K562 (cell line): Measurements from ENCODE around the gene DIP2C. TPM values are rescaled to one million over a fixed set of nuclear protein-coding genes. Genes with fewer than 3 reads are reported as not detected.

ENCODE experiments used
- ATAC-seq: fragments of 200-7000 bp; cut with Tn5 transposase; 3 replicates; pipeline ENCODE4 v1.9.1; 2020; ENCODE audit warnings: moderate library complexity
- BruUV-seq: library from RNA; stranded (reverse); fragments of 400-500 nt; replicated peaks from 2 replicates; lab custom pipeline; 2021; lab: Mats Ljungman, UMichigan
- CTCF ChIA-PET: fragments of 300-600 bp; formaldehyde crosslinking; extraction: SDS; loops from one replicate; lab custom pipeline; 2021; ENCODE audit warnings: low intra/inter-chr PET ratio; lab: Yijun Ruan, JAX
- POLR2A ChIA-PET: fragments of 300-600, 350-650 bp; sonication (Branson Sonifier 250); formaldehyde crosslinking; extraction: SDS; loops from one replicate; lab custom pipeline; 2021; ENCODE audit warnings: antibody characterized with exemption, inconsistent platforms; lab: Yijun Ruan, JAX
- DNase-seq, 4 experiments: peaks; one replicate each; pipeline versions ENCODE4 v3.0.0 to v3.0.0-alpha.2; 2011 to 2018; ENCODE audit warnings: low spot score in 3 of 4, mixed read lengths in 3 of 4; ENCODE audit errors: extremely low read depth in 1 of 4
- FAIRE-seq: peaks from 2 replicates; lab custom pipeline; 2011; peaks lifted over from hg19 to GRCh38; lab: Jason Lieb, UNC
- H2AFZ ChIP-seq: 2 replicates; pipeline ENCODE4 v1.6.0; 2011; ENCODE audit warnings: low read depth, low read length, control low read depth, inconsistent platforms
- H3K27ac ChIP-seq: fragments of 200-600 bp; 3 replicates; pipeline ENCODE4 v1.8.0; 2011; ENCODE audit warnings: low read depth, mild to moderate bottlenecking, control low read depth, inconsistent platforms, low read length, moderate library complexity, mixed read lengths; ENCODE audit errors: extremely low read depth
- H3K27me3 ChIP-seq, 2 experiments: fragments of 300-600 bp in 1 of 2; 2 replicates in 1 of 2; 3 replicates in 1 of 2; pipeline versions ENCODE4 v1.6.0 to v1.8.0; 2011; ENCODE audit warnings: inconsistent platforms in 2 of 2, low read length in 2 of 2, mild to moderate bottlenecking in 1 of 2, mixed read lengths in 1 of 2, moderate library complexity in 1 of 2; ENCODE audit not compliant: control insufficient read depth in 2 of 2, insufficient read depth in 2 of 2
- H3K36me3 ChIP-seq: fragments of 300-600 bp; 3 replicates; pipeline ENCODE4 v1.8.0; 2011; ENCODE audit warnings: mild to moderate bottlenecking, low read length, inconsistent platforms; ENCODE audit not compliant: control insufficient read depth, insufficient read depth
- H3K4me1 ChIP-seq, 2 experiments: fragments of 200-600 bp in 1 of 2; replicated peaks in 1 of 2; 2 replicates in 1 of 2; 3 replicates in 1 of 2; pipeline versions ENCODE4 v1.5.1 to v1.8.0; 2011; ENCODE audit warnings: inconsistent platforms in 2 of 2, low read length in 2 of 2, mild to moderate bottlenecking in 1 of 2, mixed read lengths in 1 of 2, moderate library complexity in 1 of 2; ENCODE audit not compliant: control insufficient read depth in 2 of 2, insufficient read depth in 2 of 2
- H3K4me2 ChIP-seq: 2 replicates; pipeline ENCODE4 v1.6.1; 2011; ENCODE audit warnings: low read length, control low read depth, inconsistent platforms, mixed read lengths; ENCODE audit not compliant: insufficient read depth
- H3K4me3 ChIP-seq: fragments of 200-600 bp; sonication (generic), shearing (Covaris generic); 2 replicates; pipeline ENCODE4 v1.5.1; 2016; ENCODE audit warnings: control low read depth, inconsistent platforms
- H3K79me2 ChIP-seq: fragments of 200-600 bp; 3 replicates; pipeline ENCODE4 v1.8.0; 2011; ENCODE audit warnings: low read length, inconsistent platforms; ENCODE audit not compliant: control insufficient read depth, insufficient read depth
- H3K9ac ChIP-seq, 2 experiments: 2 replicates each; pipeline versions ENCODE4 v1.6.0 to v1.6.1; 2011; ENCODE audit warnings: low read depth in 2 of 2, low read length in 2 of 2, control low read depth in 1 of 2, inconsistent platforms in 1 of 2, mild to moderate bottlenecking in 1 of 2, mixed read lengths in 1 of 2; ENCODE audit not compliant: insufficient read depth in 1 of 2
- H3K9me1 ChIP-seq: one replicate; pipeline ENCODE4 v1.6.0; 2011; ENCODE audit warnings: inconsistent platforms, mild to moderate bottlenecking, low read length, moderate library complexity; ENCODE audit not compliant: control insufficient read depth, insufficient read depth
- H3K9me3 ChIP-seq: replicated peaks from 2 replicates; pipeline ENCODE4 v1.5.1; 2011; ENCODE audit warnings: low read depth, low read length, inconsistent platforms; ENCODE audit not compliant: control insufficient read depth, insufficient read depth
- H4K20me1 ChIP-seq: replicated peaks from 2 replicates; pipeline ENCODE4 v1.6.1; 2011; ENCODE audit warnings: low read length, inconsistent platforms, mixed read lengths; ENCODE audit not compliant: control insufficient read depth, insufficient read depth
- E4F1 ChIP-seq: fragments of 250-450 bp; sonication (Bioruptor Pico); IDR thresholded peaks from 2 replicates; pipeline ENCODE4 v1.5.0; 2021; ENCODE audit warnings: mild to moderate bottlenecking, borderline replicate concordance
- FOXA1 ChIP-seq: fragments of 450-650 bp; IDR thresholded peaks from 2 replicates; pipeline ENCODE4 v1.6.1; 2016; ENCODE audit warnings: mild to moderate bottlenecking, borderline replicate concordance
- FOXK2 ChIP-seq, 2 experiments: fragments of 450-650 bp; IDR thresholded peaks in 1 of 2; conservative IDR thresholded peaks in 1 of 2; 2 replicates each; pipeline ENCODE4 v1.6.1; 2016; ENCODE audit warnings: low read depth in 2 of 2, mild to moderate bottlenecking in 1 of 2
- HMGN3 ChIP-seq: IDR thresholded peaks from 2 replicates; pipeline ENCODE4 v1.6.1; 2011; ENCODE audit warnings: borderline replicate concordance, low read depth, mild to moderate bottlenecking, mixed read lengths, low read length; ENCODE audit not compliant: insufficient read length; ENCODE audit errors: extremely low read depth
- JUN ChIP-seq, 2 experiments: sonication (generic) in 1 of 2; formaldehyde crosslinking in 1 of 2; IDR thresholded peaks; 2 replicates each; pipeline versions ENCODE4 v1.6.1 to v1.8.0; 2012 to 2022; ENCODE audit warnings: borderline replicate concordance in 2 of 2, mild to moderate bottlenecking in 2 of 2, improper control_type of control experiment in 1 of 2, low read depth in 1 of 2, low read length in 1 of 2, missing genetic modification reagents in 1 of 2
- MYC ChIP-seq, 2 experiments: fragments of 250-450 bp in 1 of 2; sonication (Bioruptor Pico) in 1 of 2; IDR thresholded peaks; 2 replicates each; pipeline versions ENCODE4 v1.5.1 to v1.6.1; 2012 to 2021; ENCODE audit warnings: low read depth in 2 of 2, borderline replicate concordance in 1 of 2, improper control_type of control experiment in 1 of 2, low read length in 1 of 2, mild to moderate bottlenecking in 1 of 2, moderate library complexity in 1 of 2
- NCOA1 ChIP-seq: fragments of 450-650 bp; IDR thresholded peaks from 2 replicates; pipeline ENCODE4 v1.6.1; 2016; ENCODE audit warnings: low read depth
- NCOR1 ChIP-seq: fragments of 450-650 bp; IDR thresholded peaks from 2 replicates; pipeline ENCODE4 v1.6.1; 2016; ENCODE audit warnings: mild to moderate bottlenecking, moderate library complexity
- PHTF2 ChIP-seq: fragments of 250-450 bp; sonication (Bioruptor Pico); IDR thresholded peaks from 2 replicates; pipeline ENCODE4 v1.5.0; 2021; ENCODE audit warnings: mild to moderate bottlenecking
- PYGO2 ChIP-seq: fragments of 450-650 bp; IDR thresholded peaks from 2 replicates; pipeline ENCODE4 v1.6.1; 2016; ENCODE audit warnings: mild to moderate bottlenecking, missing genetic modification characterization, moderate library complexity, missing compliant biosample characterization
- RBM22 ChIP-seq: fragments of 200-400 bp; formaldehyde crosslinking; IDR thresholded peaks from 2 replicates; pipeline ENCODE4 v1.6.1; 2018; ENCODE audit warnings: low read length, low read depth; ENCODE audit not compliant: poor library complexity, severe bottlenecking
- RERE ChIP-seq: sonication (generic); formaldehyde crosslinking; IDR thresholded peaks from 2 replicates; pipeline ENCODE4 v1.8.0; 2023; ENCODE audit warnings: missing genetic modification reagents, mild to moderate bottlenecking, borderline replicate concordance
- TCFL5 ChIP-seq: fragments of 250-450 bp; sonication (Bioruptor Pico); conservative IDR thresholded peaks from 2 replicates; pipeline ENCODE4 v1.6.1; 2021; ENCODE audit warnings: mild to moderate bottlenecking, moderate library complexity, matching md5 sums
- ZNF561 ChIP-seq: fragments of 450-650 bp; formaldehyde crosslinking; conservative IDR thresholded peaks from 2 replicates; pipeline ENCODE4 v1.4.0; 2020; ENCODE audit warnings: mild to moderate bottlenecking, moderate library complexity
- ZNF780A ChIP-seq: fragments of 250-450 bp; sonication (Bioruptor Pico); IDR thresholded peaks from 2 replicates; pipeline ENCODE4 v1.5.0; 2021; ENCODE audit warnings: mild to moderate bottlenecking
- WGBS: fragments of 100-300 bp; shearing (Covaris generic); methylation state at CpG from one replicate; pipeline ENCODE4 v1.1.6; 2016; ENCODE audit warnings: low coverage, mixed read lengths; ENCODE audit not compliant: insufficient coverage; ENCODE audit errors: missing lambda C conversion rate; 5-methylcytosine and 5-hydroxymethylcytosine counted together
- in situ Hi-C: fragments of 300-500 bp; cut with MboI; formaldehyde crosslinking; loops from 4 replicates; pipeline ENCODE4 v1.15.0; 2018; ENCODE audit warnings: inconsistent platforms, mixed read lengths
- intact Hi-C: fragments of 100-400 bp; cut with micrococcal nuclease; formaldehyde crosslinking; loops from 2 replicates; pipeline ENCODE4 v1.14.2; 2022
- polyA plus RNA-seq, 8 experiments: library from polyadenylated mRNA; depleted of rRNA in 4 of 8; stranded (reverse) in 5 of 8; unstranded in 3 of 8; fragments of >200 nt; fragmentation: Nextera tagmentation in 2 of 8; fragmentation: Illumina TruSeq in 1 of 8; extraction: Ambion mirVana in 2 of 8; extraction: Trizol in 1 of 8; gene quantifications; 2 replicates each; pipeline versions ENCODE4 v1.2.1 to v1.2.3, GENCODE V29; 2011 to 2014; ENCODE audit warnings: inconsistent platforms in 1 of 8, missing spikeins in 1 of 8
- total RNA-seq, 7 experiments: library from RNA; depleted of rRNA in 6 of 7; stranded (reverse); fragments of >200 nt in 6 of 7; fragmentation: Illumina TruSeq in 2 of 7; extraction: Trizol in 2 of 7; gene quantifications; 2 replicates each; pipeline versions ENCODE4 v1.2.1 to v1.2.3, GENCODE V29; 2011 to 2021; ENCODE audit warnings: low replicate concordance in 1 of 7

Gene DIP2C
- total and polyA plus RNA-seq, 9 of the 15 experiments (the other 6 are each of a cell fraction or from before 2014, with no cell fraction given) = 0.01 TPM; not detected in 8

- peaks cover 5 to 42% of the 10 kb centered on the region in 2 experiments; a peak in 4 of 5 replicates for H3K27me3 ChIP-seq
- ChIA-PET POLR2A (no interaction called here), CTCF (no interaction called here)
- H3K9ac ChIP-seq = no peak overlapping the region
- FAIRE-seq (no peak), DNase-seq (no peak), ATAC-seq (no peak)
- H2AFZ ChIP-seq = no peak overlapping the region
- H3K36me3 ChIP-seq = no peaks in the 10 kb centered on the region
- no peaks in the 10 kb centered on the region for H3K79me2 ChIP-seq
- 0% methylated on average over 11 of the region's 11 CpGs for WGBS
- no peaks in the 10 kb centered on the region for H3K9me3 ChIP-seq
- in situ Hi-C loops = no loop called here
- H3K4me1 ChIP-seq = no peaks in the 10 kb centered on the region; a peak in 1 of 5 replicates
- no peak overlapping the region for H3K4me3 ChIP-seq
- no peaks in the 10 kb centered on the region for H3K9me1 ChIP-seq
- intact Hi-C loops = no loop called here
- no peaks in the 10 kb centered on the region for H4K20me1 ChIP-seq
- BruUV-seq = no TSS peak
- H3K4me2 ChIP-seq = no peak overlapping the region
- no peak overlapping the region for H3K27ac ChIP-seq
- no peak for TF ChIP-seq MYC (IDR thresholded peaks at IDR 0.05; ENCODE audit: low read depth, low read length)
- TF ChIP-seq MYC (CRISPR knock-in tag; IDR thresholded peaks at IDR 0.05; ENCODE audit: borderline replicate concordance, low read depth) = no peak
- TF ChIP-seq HMGN3 = no peak
- no peak for TF ChIP-seq RBM22
- TF ChIP-seq RERE (CRISPR knock-in tag) = no peak
- TF ChIP-seq FOXA1 = no peak
- no peak for TF ChIP-seq PYGO2 (tag)
- TF ChIP-seq FOXK2 (conservative IDR thresholded peaks at IDR 0.05 in 1 of 2, IDR thresholded peaks at IDR 0.05 in 1 of 2; ENCODE audit: low read depth in 2 of 2) = no peak
- TF ChIP-seq JUN (IDR thresholded peaks at IDR 0.05; ENCODE audit: borderline replicate concordance, low read depth, low read length) = no peak
- no peak for TF ChIP-seq JUN (CRISPR knock-in tag; IDR thresholded peaks at IDR 0.05; ENCODE audit: borderline replicate concordance)
- TF ChIP-seq ZNF780A = no peak
- no peak for TF ChIP-seq ZNF561 (CRISPR knock-in tag)
- TF ChIP-seq NCOA1 = no peak
- TF ChIP-seq TCFL5 = no peak
- no peak for TF ChIP-seq PHTF2
- TF ChIP-seq NCOR1 = no peak
- TF ChIP-seq E4F1 (CRISPR knock-in tag) = no peak
Measured at GRCh38 chr10:680146-680545, 9.3 kb downstream of the DIP2C start.
